ENCODE data around the gene TIMM50. TPM values are rescaled to one million over a fixed set of nuclear protein-coding genes. Genes with fewer than 3 reads are reported as not detected.

TIMM50 gene
- total RNA-seq, 4 donors from 2014 or later = 21.7 to 54.0 (median 33.5) TPM

DNA sequence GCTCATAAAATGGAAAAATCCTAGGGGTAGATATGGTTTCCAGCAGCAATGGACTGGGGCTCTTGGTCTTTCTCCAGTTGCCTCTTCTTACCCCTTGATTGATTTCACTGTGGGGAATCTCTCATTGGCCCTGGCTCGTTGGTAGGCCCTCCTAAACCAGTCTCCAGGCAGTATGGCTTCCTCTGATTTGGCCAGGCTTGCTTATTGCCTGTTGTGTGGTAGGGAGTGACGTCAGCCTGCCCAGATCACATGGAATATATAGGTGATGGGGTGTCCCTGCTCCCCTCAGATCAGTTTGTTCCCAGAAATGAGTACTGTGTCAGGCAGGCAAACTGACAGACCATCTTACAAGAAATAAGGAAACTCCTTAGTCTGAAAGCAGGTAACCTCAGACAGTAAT is 28.6 kb downstream of the TIMM50 start:
- intact Hi-C loops (cut with DNase I; ENCODE audit: low total_unique reads) (no loop called here), in situ Hi-C loops (cut with MboI; ENCODE audit: low pct_ligation_motif_present in 1 of 4, low pct_unique_long_range_greater_than_20kb in 1 of 4, low sequenced_read_pairs in 3 of 4) (no loop called here)
- Histone ChIP-seq H3K36me3 (no peaks in the 10 kb centered on the region), H3K27ac (no peak overlapping the region), H3K27me3 (peaks cover 96% of the 10 kb centered on the region), H3K4me3 (no peak overlapping the region), H3K9me3 (no peaks in the 10 kb centered on the region), H3K4me1 (peaks cover 0 to 11% (median 7%) of the 10 kb centered on the region in 4 donors)
- no peak for DNase-seq
- WGBS, 2 donors (ENCODE audit: low coverage in 1 of 2) = 67% methylated on average over 2 of the region's 2 CpGs; no CpG with 5 or more reads in 1 of the 2 donors
- TF ChIP-seq POLR2AphosphoS5 (IDR thresholded peaks at IDR 0.05) (no peak), EP300 (IDR thresholded peaks at IDR 0.05; ENCODE audit: low read depth) (no peak), POLR2A (IDR thresholded peaks at IDR 0.05) (no peak)
- TF ChIP-seq, protein P1, sequence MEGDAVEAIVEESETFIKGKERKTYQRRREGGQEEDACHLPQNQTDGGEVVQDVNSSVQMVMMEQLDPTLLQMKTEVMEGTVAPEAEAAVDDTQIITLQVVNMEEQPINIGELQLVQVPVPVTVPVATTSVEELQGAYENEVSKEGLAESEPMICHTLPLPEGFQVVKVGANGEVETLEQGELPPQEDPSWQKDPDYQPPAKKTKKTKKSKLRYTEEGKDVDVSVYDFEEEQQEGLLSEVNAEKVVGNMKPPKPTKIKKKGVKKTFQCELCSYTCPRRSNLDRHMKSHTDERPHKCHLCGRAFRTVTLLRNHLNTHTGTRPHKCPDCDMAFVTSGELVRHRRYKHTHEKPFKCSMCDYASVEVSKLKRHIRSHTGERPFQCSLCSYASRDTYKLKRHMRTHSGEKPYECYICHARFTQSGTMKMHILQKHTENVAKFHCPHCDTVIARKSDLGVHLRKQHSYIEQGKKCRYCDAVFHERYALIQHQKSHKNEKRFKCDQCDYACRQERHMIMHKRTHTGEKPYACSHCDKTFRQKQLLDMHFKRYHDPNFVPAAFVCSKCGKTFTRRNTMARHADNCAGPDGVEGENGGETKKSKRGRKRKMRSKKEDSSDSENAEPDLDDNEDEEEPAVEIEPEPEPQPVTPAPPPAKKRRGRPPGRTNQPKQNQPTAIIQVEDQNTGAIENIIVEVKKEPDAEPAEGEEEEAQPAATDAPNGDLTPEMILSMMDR (IDR thresholded peaks at IDR 0.05) = no peak

DNA sequence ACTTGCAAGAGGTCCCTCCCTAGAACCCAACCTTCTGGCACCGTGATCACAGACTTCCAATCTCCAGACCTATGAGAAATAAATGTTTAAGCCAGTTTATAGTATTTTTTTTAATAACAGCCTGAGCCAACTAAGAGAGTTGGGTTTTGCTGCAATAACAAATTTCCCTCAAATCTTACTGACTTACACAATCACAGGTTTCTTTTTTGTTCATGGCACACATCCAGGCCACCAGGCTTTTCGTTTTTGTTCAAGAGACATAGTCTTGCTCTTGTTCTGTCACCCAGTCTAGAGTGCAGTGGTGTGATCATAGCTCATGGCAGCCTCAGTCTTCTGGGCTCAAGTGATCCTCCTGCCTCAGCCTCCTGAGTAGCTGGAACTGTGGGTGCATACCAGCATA is 32.4 kb downstream of the TIMM50 start:
- in situ Hi-C loops (cut with MboI; ENCODE audit: low pct_ligation_motif_present in 1 of 4, low pct_unique_long_range_greater_than_20kb in 1 of 4, low sequenced_read_pairs in 3 of 4) = no loop called here
- H3K36me3 ChIP-seq = no peaks in the 10 kb centered on the region
- H3K27me3 ChIP-seq = peaks cover 93% of the 10 kb centered on the region
- DNase-seq = no peak
- no peak overlapping the region for H3K27ac ChIP-seq
- H3K4me1 ChIP-seq = peaks cover 6 to 18% (median 14%) of the 10 kb centered on the region in 4 donors
- H3K9me3 ChIP-seq = no peaks in the 10 kb centered on the region
- whole genome bisulfite sequencing, 2 donors (ENCODE audit: low coverage in 1 of 2) = 35 to 57% methylated on average over 2 of the region's 2 CpGs
- intact Hi-C loops (cut with DNase I; ENCODE audit: low total_unique reads) = no loop called here
- no peak overlapping the region for H3K4me3 ChIP-seq
- TF ChIP-seq, protein P1 (IDR thresholded peaks at IDR 0.05) = no peak
- TF ChIP-seq EP300 (IDR thresholded peaks at IDR 0.05; ENCODE audit: low read depth) (no peak), POLR2AphosphoS5 (IDR thresholded peaks at IDR 0.05) (no peak), POLR2A (IDR thresholded peaks at IDR 0.05) (no peak)

DNA sequence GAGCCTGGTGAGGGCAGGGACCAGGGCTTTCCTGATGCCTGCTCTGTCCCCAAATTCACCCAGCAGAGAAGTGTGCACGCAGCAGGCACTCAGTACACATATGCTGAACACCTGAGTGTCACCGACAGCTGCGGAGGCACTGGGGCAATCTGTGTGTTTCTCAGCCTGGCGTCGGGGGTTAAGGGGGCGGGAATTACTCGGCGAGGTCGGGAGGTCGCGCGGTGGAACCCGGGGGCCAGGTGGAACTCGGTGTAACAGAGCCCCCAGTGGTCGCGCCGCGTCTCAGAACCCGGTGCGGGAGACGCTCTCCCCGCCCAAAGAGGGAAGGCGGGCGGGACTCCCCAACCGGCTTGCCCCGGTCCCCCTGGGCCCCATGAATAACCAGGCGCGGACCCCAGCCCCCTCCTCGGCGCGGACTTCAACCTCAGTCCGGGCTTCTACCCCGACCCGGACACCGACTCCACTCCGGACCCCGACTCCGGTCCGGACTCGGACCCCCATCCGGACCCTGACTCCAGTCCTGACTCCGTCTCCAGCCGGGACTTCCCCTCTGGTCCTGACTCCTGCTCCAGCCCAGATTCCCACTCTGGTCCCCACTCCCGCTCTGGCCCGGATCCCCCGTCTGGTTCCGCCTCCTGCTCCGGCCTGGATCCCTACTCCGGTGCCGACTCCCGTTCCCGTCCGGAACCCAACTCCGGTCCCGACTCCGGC is 34.4 kb downstream of the TIMM50 start, which contains the start of gene SELENOV:
Gene SELENOV, plus strand, starts transcription at position 300 of the 711 bp plus-strand sequence. Its CDS starts 74 bp downstream, at position 374.
- H3K27me3 ChIP-seq = peaks cover 84% of the 10 kb centered on the region
- no peaks in the 10 kb centered on the region for H3K9me3 ChIP-seq
- WGBS, 2 donors (ENCODE audit: low coverage in 1 of 2) = 5% methylated on average over 56 of the region's 56 CpGs; no CpG with 5 or more reads in 1 of the 2 donors
- H3K36me3 ChIP-seq = no peaks in the 10 kb centered on the region
- intact Hi-C loops (cut with DNase I; ENCODE audit: low total_unique reads) = no loop called here
- in situ Hi-C loops (cut with MboI; ENCODE audit: low pct_ligation_motif_present in 1 of 4, low pct_unique_long_range_greater_than_20kb in 1 of 4, low sequenced_read_pairs in 3 of 4) = no loop called here
- DNase-seq = no peak
- H3K4me3 ChIP-seq = peak within 1 kb of the TSS in 3 of 4 donors; percentile 11 to 44 (median 22)
- TF ChIP-seq, protein P1 (IDR thresholded peaks at IDR 0.05) = no peak
- TF ChIP-seq POLR2A (IDR thresholded peaks at IDR 0.05) (no peak), POLR2AphosphoS5 (IDR thresholded peaks at IDR 0.05) (no peak), EP300 (IDR thresholded peaks at IDR 0.05; ENCODE audit: low read depth) (no peak)
- peaks cover 6 to 18% (median 14%) of the 10 kb centered on the region in 4 donors for H3K4me1 ChIP-seq
- H3K27ac ChIP-seq = no peak within 1 kb of the TSS

GRCh38 chr19:39515551-39516191 is 35.0 kb downstream of the TIMM50 start:
- intact Hi-C loops (cut with DNase I; ENCODE audit: low total_unique reads) = no loop called here
- in situ Hi-C loops (cut with MboI; ENCODE audit: low pct_ligation_motif_present in 1 of 4, low pct_unique_long_range_greater_than_20kb in 1 of 4, low sequenced_read_pairs in 3 of 4) = no loop called here
- H3K4me3 ChIP-seq = peak overlapping the region in 3 of 4 donors; percentile 11 to 44 (median 22)
- no peak for TF ChIP-seq EP300 (IDR thresholded peaks at IDR 0.05; ENCODE audit: low read depth)
- TF ChIP-seq, protein P1 (IDR thresholded peaks at IDR 0.05) = no peak
- TF ChIP-seq POLR2A (IDR thresholded peaks at IDR 0.05) = no peak
- no peak for TF ChIP-seq POLR2AphosphoS5 (IDR thresholded peaks at IDR 0.05)
- peaks cover 6 to 18% (median 14%) of the 10 kb centered on the region in 4 donors for H3K4me1 ChIP-seq
- no peaks in the 10 kb centered on the region for H3K36me3 ChIP-seq
- WGBS, 2 donors (ENCODE audit: low coverage in 1 of 2) = 5% methylated on average over 32 of the region's 44 CpGs; no CpG with 5 or more reads in 1 of the 2 donors
- no peak for DNase-seq
- no peaks in the 10 kb centered on the region for H3K9me3 ChIP-seq
- H3K27ac ChIP-seq = no peak overlapping the region
- peaks cover 81% of the 10 kb centered on the region for H3K27me3 ChIP-seq
